B cell (primary cell): ENCODE data around the gene INPP1. TPM values are rescaled to one million over a fixed set of nuclear protein-coding genes. Genes with fewer than 3 reads are reported as not detected.

Source experiments
- ATAC-seq: fragments of 200-7000 bp; cut with Tn5 transposase; one replicate; pipeline ENCODE4 v1.10.0; 2021; ENCODE audit warnings: low read depth, mild to moderate bottlenecking, moderate number of reproducible peaks, moderate library complexity
- CTCF ChIA-PET: fragments of 350-600 bp; sonication (Branson Sonifier 250); formaldehyde crosslinking; loops from one replicate; lab custom pipeline; 2021; ENCODE audit warnings: antibody characterized with exemption, inconsistent platforms; lab: Charles Lee
- POLR2A ChIA-PET: fragments of 350-600 bp; sonication (Branson Sonifier 250); formaldehyde crosslinking; loops from one replicate; lab custom pipeline; 2021; ENCODE audit warnings: antibody characterized with exemption; lab: Charles Lee
- DNase-seq: peaks from one replicate; pipeline ENCODE4 v3.0.0; 2013
- H2AFZ ChIP-seq: 2 replicates; pipeline ENCODE4 v1.6.1; 2012; ENCODE audit warnings: mild to moderate bottlenecking, low read depth, low read length; ENCODE audit not compliant: insufficient read depth, poor library complexity, severe bottlenecking
- H3K27ac ChIP-seq, 2 donors: 1 replicate in 1 of 2; 2 replicates in 1 of 2; pipeline ENCODE4 v1.5.1; 2012 to 2013; ENCODE audit warnings: low read length in 2 of 2, mild to moderate bottlenecking in 2 of 2, moderate library complexity in 1 of 2
- H3K27me3 ChIP-seq, 4 experiments: fragments of 200-600 bp in 1 of 4; sonication (generic) in 1 of 4; replicated peaks in 1 of 4; 1 replicate in 2 of 4; 2 replicates in 2 of 4; pipeline versions ENCODE4 v1.6.1 to v1.7.0; 2013 to 2016; ENCODE audit warnings: low read length in 3 of 4, mild to moderate bottlenecking in 2 of 4, mixed read lengths in 1 of 4, moderate library complexity in 1 of 4; ENCODE audit not compliant: insufficient read depth in 4 of 4, control insufficient read depth in 3 of 4; ENCODE audit errors: control extremely low read depth in 1 of 4
- H3K36me3 ChIP-seq, 2 experiments: replicated peaks in 1 of 2; 1 replicate in 1 of 2; 2 replicates in 1 of 2; pipeline versions ENCODE4 v1.6.1 to v1.7.1; 2013; ENCODE audit warnings: low read length in 1 of 2; ENCODE audit not compliant: insufficient read depth in 2 of 2, control insufficient read depth in 1 of 2; ENCODE audit errors: control extremely low read depth in 1 of 2, extremely low read depth in 1 of 2
- H3K4me1 ChIP-seq, 2 donors: fragments of 200-600 bp in 1 of 2; sonication (generic) in 1 of 2; 1 replicate in 1 of 2; 2 replicates in 1 of 2; pipeline versions ENCODE4 v1.5.1 to v1.6.1; 2013 to 2017; ENCODE audit warnings: low read length in 2 of 2; ENCODE audit not compliant: control insufficient read depth in 2 of 2, insufficient read depth in 2 of 2
- H3K4me2 ChIP-seq: replicated peaks from 2 replicates; pipeline ENCODE3; 2012; ENCODE audit warnings: mild to moderate bottlenecking, low read depth, low read length; ENCODE audit not compliant: poor library complexity, severe bottlenecking
- H3K4me3 ChIP-seq, 5 experiments: fragments of 200-600 bp in 1 of 5; sonication (generic) in 1 of 5; 1 replicate in 3 of 5; 2 replicates in 2 of 5; pipeline versions ENCODE4 v1.5.1 to v1.7.0; 2011 to 2016; ENCODE audit warnings: low read length in 4 of 5, mild to moderate bottlenecking in 4 of 5, low read depth in 2 of 5, control low read depth in 1 of 5, moderate library complexity in 1 of 5; ENCODE audit not compliant: insufficient read depth in 1 of 5; ENCODE audit errors: control extremely low read depth in 1 of 5, extremely low read depth in 1 of 5
- H3K79me2 ChIP-seq: fragments of 200-600 bp; sonication (generic); one replicate; pipeline ENCODE4 v1.6.0; 2016; ENCODE audit warnings: low read length; ENCODE audit not compliant: control insufficient read depth, insufficient read depth
- H3K9ac ChIP-seq: fragments of 200-600 bp; sonication (generic); 2 replicates; pipeline ENCODE4 v1.6.1; 2017; ENCODE audit warnings: mild to moderate bottlenecking, low read length, moderate library complexity
- H3K9me3 ChIP-seq, 3 donors: one replicate each; pipeline versions ENCODE4 v1.6.1 to v1.7.1; 2013; ENCODE audit warnings: low read length in 2 of 3; ENCODE audit not compliant: control insufficient read depth in 2 of 3, insufficient read depth in 1 of 3; ENCODE audit errors: control extremely low read depth in 1 of 3
- H4K20me1 ChIP-seq: 2 replicates; pipeline ENCODE4 v1.6.0; 2012; ENCODE audit warnings: mild to moderate bottlenecking, low read length; ENCODE audit not compliant: insufficient read depth, control insufficient read depth, poor library complexity, severe bottlenecking
- H3K27ac Mint-ChIP-seq: one replicate; pipeline ENCODE4 v1.8.0; 2021; ENCODE audit warnings: mixed read lengths
- H3K27me3 Mint-ChIP-seq: one replicate; pipeline ENCODE4 v1.8.0; 2021; ENCODE audit warnings: mixed read lengths
- H3K4me1 Mint-ChIP-seq: one replicate; pipeline ENCODE4 v1.8.0; 2021; ENCODE audit warnings: mixed read lengths
- H3K4me3 Mint-ChIP-seq: one replicate; pipeline ENCODE4 v1.8.0; 2021; ENCODE audit warnings: mixed read lengths
- H3K9me3 Mint-ChIP-seq: one replicate; pipeline ENCODE4 v1.8.0; 2022; ENCODE audit warnings: mixed read lengths; ENCODE audit not compliant: insufficient read depth
- EZH2 ChIP-seq: IDR thresholded peaks from 2 replicates; pipeline ENCODE4 v1.6.1; 2012; ENCODE audit warnings: borderline replicate concordance, low read depth, mild to moderate bottlenecking, moderate library complexity, low read length; ENCODE audit not compliant: insufficient read depth, poor library complexity, severe bottlenecking
- WGBS: methylation state at CpG from one replicate; pipeline ENCODE4 v1.1.5; 2013; ENCODE audit warnings: missing lambda C conversion rate; ENCODE audit not compliant: insufficient coverage; 5-methylcytosine and 5-hydroxymethylcytosine counted together
- intact Hi-C: fragments of 100-400 bp; cut with micrococcal nuclease; formaldehyde crosslinking; loops from one replicate; pipeline ENCODE4 v1.10.0; 2022
- polyA plus RNA-seq: library from polyadenylated mRNA; depleted of rRNA; stranded (reverse); fragments of >200 nt; gene quantifications from 2 replicates; pipeline ENCODE4 v1.2.3, GENCODE V29; 2012
- total RNA-seq, 2 donors: library from RNA; stranded (reverse); fragments of 120-200 nt in 1 of 2; gene quantifications; 1 replicate in 1 of 2; 2 replicates in 1 of 2; pipeline versions ENCODE4 v1.2.3 to v1.2.4, GENCODE V29; 2013 to 2022
- TF ChIP-seq, protein P1 (sequence below): fragments of 200-600 bp; IDR thresholded peaks from one replicate; pipeline ENCODE4 v1.8.0; 2022; ENCODE audit warnings: antibody characterized with exemption, mild to moderate bottlenecking

Gene INPP1
- total and polyA plus RNA-seq, 2 donors (not counting 1 experiment from before 2014, with no cell fraction given): 3.1 to 3.7 TPM

DNA sequence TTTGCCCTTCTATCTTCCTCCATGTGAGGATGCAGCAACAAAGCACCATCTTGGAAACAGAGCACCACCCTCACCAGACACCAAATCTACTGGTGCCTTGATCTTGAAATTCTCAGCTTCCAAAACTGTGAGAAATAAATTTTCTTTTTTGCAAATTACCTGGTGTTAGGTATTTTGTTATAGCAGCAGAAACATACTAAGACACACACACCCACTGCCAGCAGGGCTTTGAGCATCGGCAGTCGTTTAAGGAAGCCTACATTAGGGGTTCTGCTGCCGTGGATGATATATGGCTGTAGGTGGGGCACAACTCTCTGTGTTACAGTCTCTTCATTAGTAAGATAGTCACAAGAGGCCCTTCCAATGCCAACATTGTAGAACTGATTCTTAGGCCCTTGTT, 44.0 kb downstream of the INPP1 start:
- Mint-ChIP-seq H3K27me3 (peaks cover 3% of the 10 kb centered on the region), H3K9me3 (no peaks in the 10 kb centered on the region), H3K4me1 (no peaks in the 10 kb centered on the region), H3K27ac (no peak overlapping the region), H3K4me3 (no peak overlapping the region)
- H3K4me3 ChIP-seq: no peak overlapping the region
- ChIA-PET POLR2A (no interaction called here), CTCF (interaction anchor here (0.6 to 1.0 kb wide), 3 partner anchors 293 to 433 kb away, joined by 3 to 4 read pairs (median 3); no protein-coding TSS in a partner anchor)
- no peak overlapping the region for H2AFZ ChIP-seq
- no peaks in the 10 kb centered on the region for H3K9me3 ChIP-seq
- no peaks in the 10 kb centered on the region for H3K4me1 ChIP-seq
- H3K27ac ChIP-seq: no peak overlapping the region
- no peak overlapping the region for H3K9ac ChIP-seq
- WGBS: no CpG with 5 or more reads among the region's 3 CpGs
- H3K4me2 ChIP-seq: no peak overlapping the region
- no peaks in the 10 kb centered on the region for H3K36me3 ChIP-seq
- intact Hi-C loops: no loop called here
- ATAC-seq: no peak
- H4K20me1 ChIP-seq: no peaks in the 10 kb centered on the region
- no peaks in the 10 kb centered on the region for H3K79me2 ChIP-seq
- DNase-seq: no peak
- H3K27me3 ChIP-seq: peaks cover 0 to 3% (median 0%) of the 10 kb centered on the region in 4 experiments
- TF ChIP-seq, protein P1, sequence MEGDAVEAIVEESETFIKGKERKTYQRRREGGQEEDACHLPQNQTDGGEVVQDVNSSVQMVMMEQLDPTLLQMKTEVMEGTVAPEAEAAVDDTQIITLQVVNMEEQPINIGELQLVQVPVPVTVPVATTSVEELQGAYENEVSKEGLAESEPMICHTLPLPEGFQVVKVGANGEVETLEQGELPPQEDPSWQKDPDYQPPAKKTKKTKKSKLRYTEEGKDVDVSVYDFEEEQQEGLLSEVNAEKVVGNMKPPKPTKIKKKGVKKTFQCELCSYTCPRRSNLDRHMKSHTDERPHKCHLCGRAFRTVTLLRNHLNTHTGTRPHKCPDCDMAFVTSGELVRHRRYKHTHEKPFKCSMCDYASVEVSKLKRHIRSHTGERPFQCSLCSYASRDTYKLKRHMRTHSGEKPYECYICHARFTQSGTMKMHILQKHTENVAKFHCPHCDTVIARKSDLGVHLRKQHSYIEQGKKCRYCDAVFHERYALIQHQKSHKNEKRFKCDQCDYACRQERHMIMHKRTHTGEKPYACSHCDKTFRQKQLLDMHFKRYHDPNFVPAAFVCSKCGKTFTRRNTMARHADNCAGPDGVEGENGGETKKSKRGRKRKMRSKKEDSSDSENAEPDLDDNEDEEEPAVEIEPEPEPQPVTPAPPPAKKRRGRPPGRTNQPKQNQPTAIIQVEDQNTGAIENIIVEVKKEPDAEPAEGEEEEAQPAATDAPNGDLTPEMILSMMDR: no peak

DNA sequence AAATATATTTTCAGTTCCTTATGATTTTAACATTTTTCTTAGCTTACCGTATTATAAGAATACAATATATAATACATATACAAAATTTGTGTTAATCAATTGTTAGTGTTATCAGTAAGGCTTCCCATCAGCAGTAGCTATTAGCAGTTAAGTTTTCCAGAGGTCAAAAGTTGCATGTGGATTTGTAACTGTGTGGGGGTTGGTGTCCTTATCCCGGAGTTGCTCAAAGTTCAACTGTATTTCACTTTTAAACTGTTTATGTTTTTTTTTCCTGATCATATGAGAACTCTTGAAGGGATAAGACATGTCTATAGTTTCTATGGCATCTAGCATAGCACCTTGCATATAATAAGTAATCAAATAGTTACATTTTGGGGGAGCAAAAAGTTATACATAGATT, 52.9 kb downstream of the INPP1 start:
- Histone ChIP-seq H3K79me2 (no peaks in the 10 kb centered on the region), H3K4me2 (no peak overlapping the region), H3K4me1 (no peaks in the 10 kb centered on the region), H3K9me3 (no peaks in the 10 kb centered on the region), H3K36me3 (no peaks in the 10 kb centered on the region), H3K27ac (no peak overlapping the region), H3K9ac (no peak overlapping the region), H4K20me1 (no peaks in the 10 kb centered on the region), H2AFZ (no peak overlapping the region), H3K4me3 (no peak overlapping the region), H3K27me3 (peaks cover 0 to under 1% (median 0%) of the 10 kb centered on the region in 4 experiments)
- Mint-ChIP-seq H3K4me3 (no peak overlapping the region), H3K27me3 (peaks cover 7% of the 10 kb centered on the region), H3K27ac (no peak overlapping the region), H3K9me3 (no peaks in the 10 kb centered on the region), H3K4me1 (no peaks in the 10 kb centered on the region)
- WGBS: no CpG with 5 or more reads among the region's 2 CpGs
- intact Hi-C loops: no loop called here
- ChIA-PET CTCF (no interaction called here), POLR2A (no interaction called here)
- no peak for DNase-seq
- TF ChIP-seq, protein P1: no peak
- no peak for TF ChIP-seq EZH2
- no peak for ATAC-seq
